BJ (cell line): ENCODE results near the gene LACC1. TPM values are rescaled to one million over a fixed set of nuclear protein-coding genes. Genes with fewer than 3 reads are reported as not detected.

Experiments used
- CTCF ChIA-PET: fragments of 350-600 bp; formaldehyde crosslinking; extraction: SDS; loops from one replicate; lab custom pipeline; 2021; ENCODE audit warnings: antibody characterized with exemption, inconsistent platforms; lab: Yijun Ruan, JAX
- POLR2A ChIA-PET: fragments of 300-600 bp; sonication (Branson Sonifier 250); formaldehyde crosslinking; extraction: SDS; loops from one replicate; lab custom pipeline; 2021; ENCODE audit warnings: antibody characterized with exemption; lab: Charles Lee
- DNase-seq: peaks from one replicate; pipeline ENCODE4 v3.0.0-alpha.2; 2011; ENCODE audit warnings: low read depth
- H3K27me3 ChIP-seq: 2 replicates; pipeline ENCODE4 v1.6.0; 2011; ENCODE audit warnings: low read length; ENCODE audit not compliant: control insufficient read depth, insufficient read depth
- H3K36me3 ChIP-seq: 2 replicates; pipeline ENCODE4 v1.5.1; 2011; ENCODE audit warnings: low read length; ENCODE audit not compliant: control insufficient read depth, insufficient read depth
- H3K4me3 ChIP-seq: 2 replicates; pipeline ENCODE4 v1.5.1; 2011; ENCODE audit warnings: low read depth, mild to moderate bottlenecking, control low read depth, low read length
- CTCF ChIP-seq: IDR thresholded peaks from 2 replicates; pipeline ENCODE4 v1.5.1; 2011; ENCODE audit warnings: low read depth, mild to moderate bottlenecking, control low read depth, inconsistent platforms, low read length, moderate library complexity; ENCODE audit not compliant: insufficient read depth
- polyA plus RNA-seq: library from polyadenylated mRNA; depleted of rRNA; stranded (reverse); fragments of >200 nt; gene quantifications from 2 replicates; pipeline ENCODE4 v1.2.3, GENCODE V29; 2011

LACC1 gene
- polyA plus RNA-seq, 1 experiment = 3.6 TPM

- TF ChIP-seq CTCF = no peak
- Histone ChIP-seq H3K36me3 (no peaks in the 10 kb centered on the region), H3K4me3 (no peak overlapping the region), H3K27me3 (no peaks in the 10 kb centered on the region)
- ChIA-PET CTCF (interaction anchor here (0.5 to 1.7 kb wide), 6 partner anchors 10 to 1282 kb away, joined by 3 to 4 read pairs (median 4); no protein-coding TSS in a partner anchor), POLR2A (no interaction called here)
- DNase-seq = no peak
Measured at GRCh38 chr13:43877326-43877725, 2.4 kb upstream of the LACC1 start.

- no peaks in the 10 kb centered on the region for H3K27me3 ChIP-seq
- no peak for TF ChIP-seq CTCF
- no peak overlapping the region for H3K4me3 ChIP-seq
- H3K36me3 ChIP-seq = no peaks in the 10 kb centered on the region
- ChIA-PET POLR2A (no interaction called here), CTCF (interaction anchor here (0.5 to 1.7 kb wide), 6 partner anchors 10 to 1283 kb away, joined by 3 to 4 read pairs (median 4); no protein-coding TSS in a partner anchor)
- no peak for DNase-seq
Measured at GRCh38 chr13:43877766-43878165, 1.9 kb upstream of the LACC1 start.

- POLR2A ChIA-PET = interaction anchor here (0.5 to 0.6 kb wide), 2 partner anchors 25 to 31 kb away, joined by 3 to 4 read pairs; no protein-coding TSS in a partner anchor
- H3K27me3 ChIP-seq = no peaks in the 10 kb centered on the region
- TF ChIP-seq CTCF = no peak
- peak; percentile 45 for DNase-seq
- peak within 1 kb of the TSS; percentile 90 for H3K4me3 ChIP-seq
- no peaks in the 10 kb centered on the region for H3K36me3 ChIP-seq
- CTCF ChIA-PET = interaction anchor here (0.8 to 1.9 kb wide), 3 partner anchors 12 to 792 kb away, joined by 4 to 5 read pairs (median 4); no protein-coding TSS in a partner anchor
Measured at GRCh38 chr13:43878892-43879754, 581 bp upstream of the LACC1 start, which contains the start of gene CCDC122. Gene CCDC122, minus strand, starts transcription at chr13:43879740. Its CDS starts 10,364 bp downstream, at chr13:43869376.

GRCh38 chr13:43880214-43880855 is 631 bp downstream of the LACC1 start:
- POLR2A ChIA-PET = no interaction called here
- CTCF ChIA-PET = interaction anchor here (0.6 to 1.9 kb wide), 3 partner anchors 25 to 793 kb away, joined by 3 to 5 read pairs (median 3); no protein-coding TSS in a partner anchor

More at GRCh38 chr13:43880214-43880855, 631 bp downstream of the LACC1 start:
- TF ChIP-seq CTCF = no peak
- Histone ChIP-seq H3K4me3 (peak overlapping the region; percentile 90), H3K36me3 (no peaks in the 10 kb centered on the region), H3K27me3 (no peaks in the 10 kb centered on the region)
- DNase-seq = no peak
